ENCODE measurements around the gene IQUB.
"Not testable (repeated sequence)": the region's sequence is repeated elsewhere in the genome, so short reads cannot be mapped to it uniquely, and the experiment has no call there.

IQUB gene

DNA sequence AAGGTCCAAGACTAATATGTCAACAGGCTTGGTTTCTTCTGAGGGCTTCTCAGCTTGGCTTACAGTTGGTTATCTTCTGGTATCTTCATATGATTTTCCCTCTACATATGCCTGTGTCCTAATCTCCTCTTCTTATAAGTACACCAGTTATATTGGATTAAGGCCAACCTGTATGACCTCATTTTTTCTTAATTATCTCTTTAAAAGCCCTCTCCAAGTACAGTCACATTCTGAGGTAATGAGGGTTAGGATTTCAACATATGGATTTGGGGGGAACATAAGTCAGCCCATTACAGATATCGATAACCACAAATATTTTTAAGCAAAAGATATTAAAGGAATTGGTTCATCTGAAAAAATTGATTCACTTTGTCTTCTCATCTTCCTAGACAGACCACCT lies 49.2 kb downstream of the IQUB start:
- no peak for DNase-seq

- DNase-seq, result no peak
Measured at GRCh38 chr7:123484199-123484598, 50.2 kb downstream of the IQUB start.

DNA sequence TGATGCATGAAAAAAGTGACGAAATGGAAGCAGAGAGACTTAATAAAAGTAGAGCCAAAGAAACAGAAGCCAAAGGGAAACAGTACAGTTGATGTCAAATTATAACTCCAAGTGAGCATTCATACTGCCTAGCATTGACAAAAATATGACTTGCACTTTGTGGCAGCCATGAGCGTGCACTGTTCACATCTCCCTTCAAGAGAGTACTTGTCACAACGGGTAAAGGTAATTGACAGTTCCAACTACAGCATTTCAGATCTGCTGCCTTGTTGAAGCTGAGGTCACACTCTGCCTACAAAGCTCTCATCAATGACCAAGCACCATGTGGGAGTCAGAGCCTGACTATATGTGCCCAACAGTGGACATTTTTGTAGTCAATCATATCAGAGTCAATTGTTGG lies 54.3 kb downstream of the IQUB start:
- no peak for DNase-seq

DNA sequence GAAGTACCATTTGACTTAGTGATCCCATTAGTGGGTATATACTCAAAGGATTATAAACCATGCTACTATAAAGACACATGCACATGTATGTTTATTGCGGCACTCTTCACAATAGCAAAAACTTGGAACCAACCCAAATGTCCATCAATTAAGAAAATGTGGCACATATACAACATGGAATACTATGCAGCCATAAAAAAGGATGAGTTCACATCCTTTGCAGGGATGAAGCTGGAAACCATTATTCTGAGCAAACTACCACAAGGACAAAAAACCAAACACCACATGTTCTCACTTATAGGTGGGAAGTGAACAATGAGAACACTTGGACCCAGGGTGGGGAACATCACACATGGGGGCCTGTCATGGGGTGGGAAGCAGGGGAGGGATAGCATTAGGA lies 56.3 kb downstream of the IQUB start:
- not testable (repeated sequence) for DNase-seq

DNA sequence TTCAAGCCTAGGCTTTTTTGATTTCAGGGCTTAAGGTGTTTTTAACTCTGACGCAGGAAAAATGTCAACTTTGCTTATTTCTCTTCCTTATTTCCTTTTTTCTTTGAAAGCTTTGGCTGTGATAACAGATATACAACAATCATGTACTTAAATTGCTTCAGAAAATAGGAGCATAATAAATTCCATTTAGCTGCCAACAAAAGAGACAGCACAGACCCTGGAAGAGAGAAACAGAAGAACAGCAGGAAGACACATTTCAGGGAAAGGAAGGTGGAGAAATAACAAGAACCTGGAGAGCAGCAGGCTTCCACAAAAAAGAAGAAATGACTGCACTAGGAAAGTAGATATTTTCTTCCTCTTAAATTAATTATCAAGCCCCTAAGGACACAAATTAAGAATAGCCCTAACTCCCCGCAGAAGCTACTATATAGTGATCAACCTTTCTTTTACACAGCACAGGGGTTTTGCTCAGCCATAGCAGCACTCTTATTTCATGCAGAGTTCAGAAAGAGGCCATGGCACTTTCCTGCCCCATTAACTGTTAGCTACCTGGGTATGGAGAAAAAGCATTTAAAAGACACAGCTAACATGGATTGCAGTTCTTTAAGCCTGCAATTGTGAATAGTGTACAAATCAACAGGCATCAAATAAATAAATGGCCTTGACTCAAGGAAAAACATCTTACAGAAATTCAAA lies 61.5 kb downstream of the IQUB start:
- no peak for DNase-seq

- DNase-seq, result no peak
Measured at GRCh38 chr7:123472327-123472726, 62.1 kb downstream of the IQUB start.

- DNase-seq, result no peak
Measured at GRCh38 chr7:123468303-123468702, 66.1 kb downstream of the IQUB start.

DNA sequence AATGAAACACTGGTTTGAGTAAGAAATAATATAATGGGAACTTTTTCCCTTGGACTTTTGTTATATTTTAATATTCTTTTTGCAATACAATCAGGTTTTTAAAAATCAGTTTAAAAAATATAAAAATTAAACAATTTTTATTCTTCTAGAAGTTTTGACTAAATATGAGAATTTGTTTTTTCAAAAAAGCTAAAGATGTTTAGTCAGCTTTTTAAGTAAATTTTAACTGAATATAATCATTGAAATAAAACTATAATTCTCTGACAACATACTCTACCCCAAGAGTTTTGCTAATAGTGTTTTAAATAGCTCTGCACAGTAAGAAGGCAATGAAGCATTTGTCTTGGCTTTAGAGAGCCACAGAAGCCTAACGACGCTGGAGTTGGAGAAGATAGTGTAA lies 70.5 kb downstream of the IQUB start:
- DNase-seq, result no peak

DNA sequence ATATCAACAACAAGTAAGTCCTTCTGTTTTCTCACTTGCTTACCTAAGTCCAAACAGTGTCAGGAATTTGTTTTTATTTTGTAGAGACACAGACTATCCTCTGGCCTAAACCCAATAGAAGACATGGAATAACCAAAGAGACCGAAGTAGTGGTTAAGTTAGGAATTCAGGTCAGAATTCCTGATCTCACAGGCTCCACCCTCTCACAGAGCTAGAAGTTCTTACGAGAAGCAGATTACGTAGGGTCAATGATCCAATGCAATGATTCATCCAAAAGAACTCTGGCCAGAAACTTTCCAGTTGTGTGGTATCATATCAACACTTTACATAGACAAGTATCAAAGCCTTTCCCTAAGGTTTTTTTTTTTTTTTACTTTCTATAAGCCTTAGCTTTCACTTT lies 73.8 kb downstream of the IQUB start:
- DNase-seq, result no peak

DNA sequence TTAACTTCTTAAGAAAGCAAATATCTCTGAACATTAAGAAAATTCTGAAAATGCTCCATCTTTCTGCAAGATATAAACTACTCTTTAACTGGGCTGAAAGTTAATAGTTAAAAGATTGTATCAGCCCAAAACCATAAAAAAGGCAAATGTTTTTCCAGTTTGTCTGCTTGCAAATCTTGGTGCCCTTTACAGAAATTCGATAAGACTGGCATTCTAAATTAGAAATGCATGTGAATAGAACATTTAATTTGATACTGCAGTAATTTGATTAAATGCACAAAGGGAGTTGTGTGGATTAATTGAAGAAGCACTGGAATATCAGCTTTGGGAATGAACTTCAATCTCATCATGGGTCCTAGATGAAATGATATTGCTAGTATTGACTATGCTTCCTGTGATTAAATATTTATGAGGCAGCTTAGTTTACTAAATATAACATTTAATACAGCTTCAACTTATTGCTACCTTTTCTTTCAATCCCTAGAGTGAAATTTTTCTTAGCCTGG lies 78.4 kb downstream of the IQUB start:
- DNase-seq, result no peak

GRCh38 chr7:123440101-123440548 lies 94.3 kb downstream of the IQUB start:
- no peak for DNase-seq

DNA sequence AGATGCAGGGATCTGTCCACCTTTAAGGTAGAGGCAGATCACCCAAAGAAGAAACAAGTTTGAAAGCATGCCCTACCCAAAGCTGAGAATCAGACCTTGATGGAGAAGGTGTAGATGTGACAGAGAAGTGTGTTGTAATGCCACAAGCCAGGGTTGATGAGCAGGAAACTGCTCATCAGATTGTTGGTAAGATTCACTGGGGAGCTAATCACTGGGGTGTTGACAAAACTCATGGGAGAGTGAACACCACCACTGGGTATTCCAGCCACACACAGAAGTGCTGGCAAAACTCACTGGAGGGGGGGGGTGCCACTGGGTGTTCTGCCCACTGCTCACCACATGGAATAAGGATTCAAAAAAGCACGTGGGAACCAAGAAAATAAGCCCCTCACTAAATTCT lies 95.2 kb downstream of the IQUB start:
- no peak for DNase-seq

GRCh38 chr7:123437447-123437995 lies 96.9 kb downstream of the IQUB start:
- DNase-seq, result no peak

DNA sequence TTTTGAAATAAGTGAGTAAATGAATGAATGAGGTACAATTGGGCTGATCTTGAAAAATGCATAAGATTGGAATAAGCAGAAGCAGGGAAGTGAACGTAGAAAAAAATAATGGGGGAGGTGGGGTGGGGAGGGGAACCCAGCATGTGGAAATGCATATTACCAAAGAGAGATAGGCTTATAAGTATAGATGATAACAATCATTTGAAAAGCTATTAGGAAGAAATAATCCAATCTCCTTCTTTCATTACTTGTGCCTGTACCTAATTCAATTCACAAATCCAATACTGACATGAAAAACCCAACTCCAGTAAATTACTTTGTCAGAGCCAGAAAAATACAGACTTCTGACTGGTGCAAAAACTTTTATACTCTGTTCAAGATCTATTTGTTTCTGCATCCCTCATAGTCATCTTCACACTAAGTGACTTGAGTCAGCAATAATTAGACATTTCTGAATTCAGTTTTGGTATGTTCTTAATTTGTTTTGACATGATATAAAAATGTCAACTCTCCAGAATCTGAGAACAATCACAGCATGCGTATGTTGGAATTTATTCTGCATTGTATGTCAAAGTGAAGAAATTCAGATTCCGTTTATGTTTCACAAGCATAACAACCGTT lies 99.2 kb downstream of the IQUB start:
- DNase-seq, result no peak

- DNase-seq, result no peak
Measured at GRCh38 chr7:123433665-123434064, 100.7 kb downstream of the IQUB start.

DNA sequence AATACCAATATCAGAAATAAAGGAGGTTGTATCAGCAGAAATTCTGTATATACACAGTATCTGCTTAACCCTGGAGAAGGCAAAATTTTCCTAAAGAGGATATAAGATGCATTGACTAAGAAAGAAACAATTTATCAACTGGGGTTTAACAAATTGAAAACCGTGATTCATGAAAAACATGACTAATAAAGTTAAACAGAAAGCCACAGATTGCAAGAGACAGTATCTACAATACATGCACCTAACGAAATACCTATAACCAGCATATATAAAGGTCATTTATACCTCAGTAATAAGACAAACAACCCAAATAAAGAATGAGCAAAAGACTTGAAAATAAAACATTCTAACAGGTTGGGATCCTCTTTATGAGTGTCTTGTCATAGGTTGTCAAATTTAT lies 101.8 kb downstream of the IQUB start:
- DNase-seq, result no peak

GRCh38 chr7:123431075-123431614 lies 103.2 kb downstream of the IQUB start:
- no peak for DNase-seq

DNA sequence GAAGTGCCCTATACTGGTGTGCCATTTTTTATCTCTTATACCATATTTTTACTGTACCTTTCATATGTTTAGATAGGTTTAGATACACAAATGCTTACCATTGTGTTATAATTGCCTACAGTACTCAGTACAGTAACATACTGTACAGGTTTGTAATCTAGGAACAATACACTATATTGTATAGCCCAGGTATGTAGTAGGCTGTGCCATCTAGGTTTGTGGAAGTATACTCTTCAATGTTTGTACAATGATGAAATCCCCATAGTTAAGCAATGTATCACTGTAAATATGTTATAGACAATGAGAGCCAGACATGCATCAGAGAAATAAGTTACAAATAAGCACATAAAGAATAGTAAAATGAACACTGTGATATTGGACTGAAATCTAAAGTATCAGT lies 109.1 kb downstream of the IQUB start:
- no peak for DNase-seq

DNA sequence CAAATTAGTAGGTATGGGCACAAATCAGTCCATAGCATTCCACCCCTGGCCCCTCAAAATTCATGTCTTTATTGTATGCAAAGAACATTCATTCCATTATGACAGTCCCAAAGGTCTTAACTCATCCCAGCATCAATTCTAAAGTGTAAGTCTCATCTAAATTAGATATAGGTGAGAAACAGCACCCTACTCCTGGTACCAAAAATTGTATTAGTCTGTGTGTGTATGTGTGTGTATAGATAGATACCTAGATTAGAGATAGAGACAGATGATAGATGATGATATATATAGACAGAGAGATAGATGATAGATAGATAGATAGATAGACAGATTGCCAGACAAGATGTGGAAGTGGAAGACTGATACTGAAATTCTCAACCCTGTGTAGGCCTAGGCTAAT lies 109.9 kb downstream of the IQUB start:
- no peak for DNase-seq

DNA sequence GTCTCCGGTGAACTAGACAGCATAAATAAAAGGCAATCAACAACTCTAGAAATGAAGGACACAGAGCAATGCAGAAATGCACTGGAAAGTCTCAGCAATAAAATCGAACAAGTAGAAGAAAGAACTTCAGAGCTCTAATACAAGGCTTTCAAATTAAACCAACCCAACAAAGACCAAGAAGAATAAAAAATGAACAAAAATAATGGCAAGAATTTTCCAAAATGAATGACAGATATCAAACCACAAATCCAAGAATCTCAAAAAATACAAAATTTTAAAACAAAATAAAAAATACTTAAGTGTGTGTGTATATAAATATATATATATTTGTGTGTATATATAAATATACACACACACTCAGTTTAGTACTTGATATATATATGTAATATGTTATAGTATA lies 110.8 kb downstream of the IQUB start:
- no peak for DNase-seq

GRCh38 chr7:123417580-123417979 lies 116.8 kb downstream of the IQUB start:
- DNase-seq, result no peak

- no peak for DNase-seq
Measured at GRCh38 chr7:123415625-123416024, 118.8 kb downstream of the IQUB start.

GRCh38 chr7:123410273-123410904 lies 124.0 kb downstream of the IQUB start:
- DNase-seq, result no peak

DNA sequence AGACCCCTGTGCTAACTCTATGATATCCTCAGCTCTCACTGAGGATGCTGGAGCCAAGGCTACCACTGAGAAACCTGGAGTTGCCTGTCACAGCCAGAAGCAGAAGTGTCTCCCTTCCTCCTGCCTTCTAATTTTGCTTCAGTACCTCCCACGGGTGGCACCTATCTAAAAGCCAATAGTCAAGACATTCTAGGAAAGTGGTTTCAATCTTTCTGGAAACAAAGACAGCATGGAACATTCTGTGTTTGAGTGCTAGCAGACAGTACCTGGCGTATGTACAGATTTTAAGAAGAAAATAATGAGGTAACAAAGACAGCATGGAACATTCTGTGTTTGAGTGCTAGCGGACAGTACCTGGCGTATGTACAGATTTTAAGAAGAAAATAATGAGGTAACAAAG lies 126.4 kb downstream of the IQUB start:
- DNase-seq, result not testable (repeated sequence)

Measured in NCI-H510A treated with DMSO at 0.1 percent for 48 hours (cell line).